SK-N-SH (cell line): ENCODE measurements around the gene SARDH. TPM values are rescaled to one million over a fixed set of nuclear protein-coding genes. Genes with fewer than 3 reads are reported as not detected.

Experiments
- CTCF ChIA-PET: fragments of 300-600, 350-600 bp; formaldehyde crosslinking; extraction: SDS; loops from one replicate; lab custom pipeline; 2021; lab: Yijun Ruan, JAX
- POLR2A ChIA-PET: fragments of 350-600 bp; sonication (Branson Sonifier 250); formaldehyde crosslinking; extraction: SDS; loops from one replicate; lab custom pipeline; 2020; ENCODE audit warnings: antibody characterized with exemption, inconsistent platforms; lab: Yijun Ruan, JAX
- DNase-seq: peaks from one replicate; pipeline ENCODE4 v3.0.0; 2012
- H2AFZ ChIP-seq: fragments of 200-600 bp; sonication (generic); 2 replicates; pipeline ENCODE4 v1.8.1; 2016; ENCODE audit warnings: antibody characterized with exemption, mild to moderate bottlenecking, low read depth
- H3F3A ChIP-seq: fragments of 200-600 bp; sonication (generic); replicated peaks from 2 replicates; pipeline ENCODE3; 2016; ENCODE audit warnings: antibody characterized with exemption, mild to moderate bottlenecking; ENCODE audit not compliant: insufficient read depth
- H3K27ac ChIP-seq, 2 experiments: fragments of 200-500 bp in 1 of 2; fragments of 200-600 bp in 1 of 2; sonication (Bioruptor generic) in 1 of 2; sonication (generic), shearing (Covaris generic) in 1 of 2; 2 replicates each; pipeline versions ENCODE4 v1.5.1 to v1.6.1; 2014 to 2016; ENCODE audit warnings: low read depth in 2 of 2, inconsistent platforms in 1 of 2, low read length in 1 of 2, mild to moderate bottlenecking in 1 of 2, mixed read lengths in 1 of 2
- H3K27me3 ChIP-seq: fragments of 200-600 bp; sonication (generic), shearing (Covaris generic); 2 replicates; pipeline ENCODE4 v1.6.1; 2016; ENCODE audit warnings: mixed run types; ENCODE audit not compliant: insufficient read depth
- H3K36me3 ChIP-seq, 2 experiments: fragments of 200-500 bp in 1 of 2; fragments of 200-600 bp in 1 of 2; sonication (Bioruptor generic) in 1 of 2; sonication (generic) in 1 of 2; replicated peaks in 1 of 2; 2 replicates each; pipeline versions ENCODE3 to v1.5.1; 2014 to 2016; ENCODE audit warnings: low read length in 1 of 2, mild to moderate bottlenecking in 1 of 2; ENCODE audit not compliant: insufficient read depth in 2 of 2, control insufficient read depth in 1 of 2
- H3K4me1 ChIP-seq, 2 experiments: fragments of 200-500 bp in 1 of 2; fragments of 200-600 bp in 1 of 2; sonication (Bioruptor generic) in 1 of 2; sonication (generic), shearing (Covaris generic) in 1 of 2; 2 replicates each; pipeline versions ENCODE4 v1.5.1 to v1.6.1; 2014 to 2016; ENCODE audit warnings: low read depth in 1 of 2, low read length in 1 of 2, mixed run types in 1 of 2; ENCODE audit not compliant: insufficient read depth in 2 of 2, control insufficient read depth in 1 of 2
- H3K4me2 ChIP-seq: fragments of 200-600 bp; sonication (generic), shearing (Covaris generic); 2 replicates; pipeline ENCODE4 v1.6.1; 2017; ENCODE audit warnings: mixed run types
- H3K4me3 ChIP-seq, 2 experiments: fragments of 200-500 bp in 1 of 2; fragments of 200-600 bp in 1 of 2; sonication (Bioruptor generic) in 1 of 2; sonication (generic), shearing (Covaris generic) in 1 of 2; 2 replicates each; pipeline versions ENCODE4 v1.5.1 to v1.8.1; 2014 to 2016; ENCODE audit warnings: low read depth in 2 of 2, inconsistent platforms in 1 of 2, low read length in 1 of 2, mild to moderate bottlenecking in 1 of 2, mixed read lengths in 1 of 2, moderate library complexity in 1 of 2
- H3K79me2 ChIP-seq: fragments of 200-600 bp; sonication (generic); 2 replicates; pipeline ENCODE4 v1.8.1; 2017; ENCODE audit warnings: mild to moderate bottlenecking; ENCODE audit not compliant: insufficient read depth
- H3K9ac ChIP-seq: fragments of 200-600 bp; sonication (generic); 2 replicates; pipeline ENCODE4 v1.6.1; 2017; ENCODE audit warnings: mixed run types
- H3K9me2 ChIP-seq: fragments of 200-600 bp; sonication (generic); 2 replicates; pipeline ENCODE4 v1.6.1; 2017; ENCODE audit warnings: mixed run types
- H3K9me3 ChIP-seq: fragments of 200-600 bp; sonication (generic); 2 replicates; pipeline ENCODE4 v1.6.1; 2017; ENCODE audit warnings: mixed run types, mild to moderate bottlenecking, moderate library complexity
- H4K20me1 ChIP-seq: fragments of 200-600 bp; sonication (generic); 2 replicates; pipeline ENCODE4 v1.6.1; 2017; ENCODE audit warnings: mild to moderate bottlenecking, mixed run types; ENCODE audit not compliant: insufficient read depth
- CHD2 ChIP-seq: fragments of 150-350 bp; IDR thresholded peaks from 2 replicates; pipeline ENCODE4 v1.6.1; 2018; ENCODE audit warnings: low read length; ENCODE audit not compliant: partially characterized antibody
- FOXM1 ChIP-seq: IDR thresholded peaks from 2 replicates; pipeline ENCODE4 v1.4.0; 2012; ENCODE audit warnings: low read depth, mild to moderate bottlenecking
- GATA2 ChIP-seq: sonication (generic); formaldehyde crosslinking; IDR thresholded peaks from 2 replicates; pipeline ENCODE4 v1.5.0; 2020; ENCODE audit warnings: mild to moderate bottlenecking, missing genetic modification reagents
- IRF3 ChIP-seq: fragments of 150-350 bp; IDR thresholded peaks from 2 replicates; pipeline ENCODE4 v1.6.1; 2016; ENCODE audit warnings: mild to moderate bottlenecking, low read depth, low read length
- MAX ChIP-seq: IDR thresholded peaks from 2 replicates; pipeline ENCODE4 v1.4.0; 2012; ENCODE audit warnings: low read depth
- POLR2AphosphoS5 ChIP-seq: IDR thresholded peaks from 2 replicates; pipeline ENCODE4 v1.6.1; 2012; ENCODE audit warnings: low read depth, low read length
- REST ChIP-seq: IDR thresholded peaks from 2 replicates; pipeline ENCODE4 v1.6.1; 2012; ENCODE audit warnings: mild to moderate bottlenecking, low read depth, low read length, moderate library complexity
- RFX5 ChIP-seq: IDR thresholded peaks from 2 replicates; pipeline ENCODE4 v1.6.1; 2012; ENCODE audit warnings: mild to moderate bottlenecking, improper control_type of control experiment, low read length
- SIN3A ChIP-seq: IDR thresholded peaks from 2 replicates; pipeline ENCODE4 v1.6.1; 2012; ENCODE audit warnings: low read depth, mild to moderate bottlenecking, low read length, moderate library complexity, borderline replicate concordance
- USF2 ChIP-seq: fragments of 150-350 bp; IDR thresholded peaks from 2 replicates; pipeline ENCODE4 v1.6.1; 2017; ENCODE audit warnings: antibody characterized with exemption, low read length, low read depth, borderline replicate concordance
- WGBS: methylation state at CpG from one replicate; pipeline ENCODE4 v1.1.6; 2017; ENCODE audit warnings: low lambda C conversion rate; 5-methylcytosine and 5-hydroxymethylcytosine counted together
- polyA plus RNA-seq, 3 experiments: library from polyadenylated mRNA; depleted of rRNA; stranded (reverse); fragments of >200 nt; gene quantifications; 2 replicates each; pipeline ENCODE4 v1.2.3, GENCODE V29; 2012

The SARDH gene
- polyA plus RNA-seq, 1 of the 3 experiments (the other 2 are of a cell fraction): 5.9 TPM

- CTCF ChIA-PET: interaction anchor here (0.6 to 2.2 kb wide), 5 partner anchors 42 to 115 kb away, joined by 3 to 7 read pairs (median 3); no protein-coding TSS in a partner anchor
- H3K79me2 ChIP-seq: no peaks in the 10 kb centered on the region
- 56% methylated on average over 14 of the region's 23 CpGs for WGBS
Measured at GRCh38 chr9:133629221-133630110, 108.7 kb downstream of the SARDH start.

More at GRCh38 chr9:133629221-133630110, 108.7 kb downstream of the SARDH start:
- H3K9me3 ChIP-seq: no peaks in the 10 kb centered on the region
- H3K27me3 ChIP-seq: peaks cover 6% of the 10 kb centered on the region; the same call in 1 of the 2 replicates
- no peak for TF ChIP-seq REST
- TF ChIP-seq MAX: no peak
- no peak for TF ChIP-seq SIN3A
- no peak for TF ChIP-seq FOXM1
- TF ChIP-seq CHD2: no peak
- TF ChIP-seq USF2: no peak
- TF ChIP-seq POLR2AphosphoS5: no peak
- no peak for TF ChIP-seq IRF3
- TF ChIP-seq GATA2 (CRISPR knock-in tag): no peak
- TF ChIP-seq RFX5: no peak
- H3K9ac ChIP-seq: no peak overlapping the region
- POLR2A ChIA-PET: interaction anchor here (1.1 to 16.4 kb wide), 2 partner anchors 20 to 44 kb away, joined by 3 to 261 read pairs; partner anchors contain the start of gene FAM163B
- H2AFZ ChIP-seq: no peak overlapping the region
- H3K36me3 ChIP-seq: no peaks in the 10 kb centered on the region
- no peaks in the 10 kb centered on the region for H3F3A ChIP-seq
- peak overlapping the region in 1 of 2 experiments; percentile 100; a peak in 1 of 4 replicates for H3K27ac ChIP-seq
- H3K9me2 ChIP-seq: no peaks in the 10 kb centered on the region
- DNase-seq: no peak
- H3K4me2 ChIP-seq: no peak overlapping the region
- no peak overlapping the region for H3K4me3 ChIP-seq
- no peaks in the 10 kb centered on the region for H4K20me1 ChIP-seq
- H3K4me1 ChIP-seq: peaks cover 0 to 73% of the 10 kb centered on the region in 2 experiments; a peak in 2 of 4 replicates
